Measurements from ENCODE around the gene S1PR4. TPM values are rescaled to one million over a fixed set of nuclear protein-coding genes. Genes with fewer than 3 reads are reported as not detected.

The S1PR4 gene
- total and polyA plus RNA-seq, 9 of the 15 experiments (the other 6 are each of a cell fraction or from before 2014, with no cell fraction given) = 0.27 TPM; not detected in 8

DNA sequence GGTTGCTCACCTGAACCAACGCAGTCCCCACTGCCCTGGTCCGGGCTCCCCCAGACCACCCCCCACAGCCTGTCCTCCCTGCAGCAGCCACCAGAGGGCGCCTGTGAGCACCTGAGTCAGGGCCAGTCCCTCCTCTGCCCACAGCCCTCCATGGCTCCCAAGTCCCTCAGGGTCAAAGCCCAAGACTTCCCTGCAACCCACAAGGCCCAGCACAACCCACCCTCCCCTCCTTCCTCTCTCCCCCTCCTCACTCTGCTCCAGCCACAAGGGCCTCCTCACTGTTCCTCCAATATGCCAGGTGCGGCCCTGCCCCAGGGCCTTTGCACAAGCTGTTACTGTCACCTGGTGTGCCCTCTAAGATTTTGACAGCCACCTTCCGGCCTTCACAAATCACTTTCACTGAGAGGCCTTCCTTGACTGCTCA, 31.9 kb upstream of the S1PR4 start (continued):
- TF ChIP-seq CTCF (IDR thresholded peaks at IDR 0.05 in 2 of 3, conservative IDR thresholded peaks at IDR 0.05 in 1 of 3; ENCODE audit: insufficient read depth in 2 of 3, low read depth in 1 of 3, low read length in 3 of 3) = peak; percentile 69 to 93 (median 88)
- no peak for TF ChIP-seq BDP1 (IDR thresholded peaks at IDR 0.05; ENCODE audit: insufficient read depth, insufficient read length)
- no peak for TF ChIP-seq GATA2 (CRISPR knock-in tag; IDR thresholded peaks at IDR 0.05)
- peak; percentile 13; the same call in 1 of the 2 replicates for TF ChIP-seq ARID1B (IDR thresholded peaks at IDR 0.05)
- TF ChIP-seq, protein P1, sequence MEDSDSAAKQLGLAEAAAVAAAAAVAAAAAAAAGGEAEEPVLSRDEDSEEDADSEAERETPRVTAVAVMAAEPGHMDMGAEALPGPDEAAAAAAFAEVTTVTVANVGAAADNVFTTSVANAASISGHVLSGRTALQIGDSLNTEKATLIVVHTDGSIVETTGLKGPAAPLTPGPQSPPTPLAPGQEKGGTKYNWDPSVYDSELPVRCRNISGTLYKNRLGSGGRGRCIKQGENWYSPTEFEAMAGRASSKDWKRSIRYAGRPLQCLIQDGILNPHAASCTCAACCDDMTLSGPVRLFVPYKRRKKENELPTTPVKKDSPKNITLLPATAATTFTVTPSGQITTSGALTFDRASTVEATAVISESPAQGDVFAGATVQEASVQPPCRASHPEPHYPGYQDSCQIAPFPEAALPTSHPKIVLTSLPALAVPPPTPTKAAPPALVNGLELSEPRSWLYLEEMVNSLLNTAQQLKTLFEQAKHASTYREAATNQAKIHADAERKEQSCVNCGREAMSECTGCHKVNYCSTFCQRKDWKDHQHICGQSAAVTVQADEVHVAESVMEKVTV (CRISPR knock-in tag; IDR thresholded peaks at IDR 0.05) = peak; percentile 14; the same call in 1 of the 2 replicates
- 0 out of 2 replicates have a peak, but pooled peaks have one; percentile 38 for TF ChIP-seq HLTF (IDR thresholded peaks at IDR 0.05)
- no peak for TF ChIP-seq PTTG1 (tag; IDR thresholded peaks at IDR 0.05; ENCODE audit: low read depth)
- TF ChIP-seq, protein P2, sequence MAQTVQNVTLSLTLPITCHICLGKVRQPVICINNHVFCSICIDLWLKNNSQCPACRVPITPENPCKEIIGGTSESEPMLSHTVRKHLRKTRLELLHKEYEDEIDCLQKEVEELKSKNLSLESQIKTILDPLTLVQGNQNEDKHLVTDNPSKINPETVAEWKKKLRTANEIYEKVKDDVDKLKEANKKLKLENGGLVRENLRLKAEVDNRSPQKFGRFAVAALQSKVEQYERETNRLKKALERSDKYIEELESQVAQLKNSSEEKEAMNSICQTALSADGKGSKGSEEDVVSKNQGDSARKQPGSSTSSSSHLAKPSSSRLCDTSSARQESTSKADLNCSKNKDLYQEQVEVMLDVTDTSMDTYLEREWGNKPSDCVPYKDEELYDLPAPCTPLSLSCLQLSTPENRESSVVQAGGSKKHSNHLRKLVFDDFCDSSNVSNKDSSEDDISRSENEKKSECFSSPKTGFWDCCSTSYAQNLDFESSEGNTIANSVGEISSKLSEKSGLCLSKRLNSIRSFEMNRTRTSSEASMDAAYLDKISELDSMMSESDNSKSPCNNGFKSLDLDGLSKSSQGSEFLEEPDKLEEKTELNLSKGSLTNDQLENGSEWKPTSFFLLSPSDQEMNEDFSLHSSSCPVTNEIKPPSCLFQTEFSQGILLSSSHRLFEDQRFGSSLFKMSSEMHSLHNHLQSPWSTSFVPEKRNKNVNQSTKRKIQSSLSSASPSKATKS (CRISPR knock-in tag; IDR thresholded peaks at IDR 0.05) = no peak
- 0 out of 2 replicates have a peak, but pooled peaks have one; percentile 50 for TF ChIP-seq RB1 (IDR thresholded peaks at IDR 0.05; ENCODE audit: low read depth)
- no peak for TF ChIP-seq GTF2F1 (IDR thresholded peaks at IDR 0.05; ENCODE audit: low read depth, low read length)
- TF ChIP-seq ZBTB17 (CRISPR knock-in tag; IDR thresholded peaks at IDR 0.05) = no peak
- TF ChIP-seq ETS2 (tag; IDR thresholded peaks at IDR 0.05; ENCODE audit: borderline replicate concordance, poor library complexity, severe bottlenecking) = no peak
- TF ChIP-seq STAG1 (CRISPR knock-in tag; IDR thresholded peaks at IDR 0.05; ENCODE audit: borderline replicate concordance) = no peak

All from K562 (cell line).